Astrocyte of the spinal cord (primary cell): Measurements from ENCODE around the gene MTCL1.

Source experiments
- DNase-seq: peaks from one replicate; pipeline ENCODE4 v3.0.0; 2011; ENCODE audit warnings: low read depth, low spot score
- H3K4me3 ChIP-seq: 2 replicates; pipeline ENCODE4 v1.5.1; 2011; ENCODE audit warnings: low read depth, mild to moderate bottlenecking, low read length, moderate library complexity
- CTCF ChIP-seq: IDR thresholded peaks from 2 replicates; pipeline ENCODE4 v1.5.1; 2012; ENCODE audit warnings: low read depth, mild to moderate bottlenecking, low read length, inconsistent platforms
- in situ Hi-C: cut with HindIII; loops from 2 replicates; pipeline ENCODE4 v1.10.0; 2017; ENCODE audit warnings: low sequenced_read_pairs

MTCL1 gene

DNA sequence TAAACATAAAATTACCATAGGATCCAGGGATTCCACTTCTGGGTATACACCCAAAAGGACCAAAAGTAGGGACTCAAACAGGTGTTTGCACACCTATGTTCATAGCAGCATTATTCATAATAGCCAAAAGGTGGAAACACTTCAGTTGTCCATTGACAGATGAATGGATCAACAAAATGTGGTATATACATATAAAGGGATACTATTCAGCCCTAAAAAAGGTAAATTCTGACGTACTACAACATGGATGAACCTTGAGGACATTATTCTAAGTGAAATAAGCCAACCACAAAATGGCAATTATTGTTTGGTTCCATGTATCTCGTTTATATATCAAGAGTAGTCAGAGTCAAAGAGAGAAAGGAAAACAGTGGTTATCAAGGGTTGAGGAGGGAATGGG is 128.1 kb downstream of the MTCL1 start:
- in situ Hi-C loops = no loop called here

GRCh38 chr18:8834881-8835280 is 129.5 kb downstream of the MTCL1 start:
- DNase-seq = no peak
- in situ Hi-C loops = no loop called here
- no peak overlapping the region for H3K4me3 ChIP-seq
- no peak for TF ChIP-seq CTCF

More for the DNA sequence above, 128.1 kb downstream of the MTCL1 start:
- no peak for TF ChIP-seq CTCF
- no peak for DNase-seq
- H3K4me3 ChIP-seq = no peak overlapping the region

DNA sequence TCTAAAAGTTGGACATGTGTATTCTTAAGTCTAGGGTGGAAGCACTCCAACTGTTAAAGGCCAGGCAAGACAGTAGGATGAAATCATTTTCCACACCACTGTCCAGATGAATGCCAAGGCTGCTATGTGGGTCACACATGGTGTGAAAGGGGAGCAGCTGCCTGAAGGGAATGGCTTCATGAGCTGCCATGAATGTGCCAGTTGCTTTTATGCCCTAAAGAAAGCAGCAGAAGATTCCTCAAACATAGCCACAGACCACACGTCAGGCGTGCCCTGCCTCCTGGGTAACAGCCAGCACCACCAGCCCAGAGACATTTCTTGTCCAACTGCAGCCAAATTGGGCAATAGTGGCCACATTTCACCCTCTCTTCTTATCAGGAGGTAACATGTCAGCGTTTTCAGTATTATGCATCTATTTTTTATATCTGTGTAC is 130.2 kb downstream of the MTCL1 start:
- no peak for TF ChIP-seq CTCF
- in situ Hi-C loops = no loop called here
- H3K4me3 ChIP-seq = no peak overlapping the region
- DNase-seq = peak; percentile 43

- DNase-seq = no peak
- H3K4me3 ChIP-seq = no peak overlapping the region
- in situ Hi-C loops = no loop called here
- TF ChIP-seq CTCF = no peak
These were observed 133.9 kb downstream of the MTCL1 start for GRCh38 chr18:8839281-8839680.

GRCh38 chr18:8841781-8842485 is 136.6 kb downstream of the MTCL1 start:
- no peak for DNase-seq
- no peak for TF ChIP-seq CTCF
- no peak overlapping the region for H3K4me3 ChIP-seq
- in situ Hi-C loops = no loop called here

DNA sequence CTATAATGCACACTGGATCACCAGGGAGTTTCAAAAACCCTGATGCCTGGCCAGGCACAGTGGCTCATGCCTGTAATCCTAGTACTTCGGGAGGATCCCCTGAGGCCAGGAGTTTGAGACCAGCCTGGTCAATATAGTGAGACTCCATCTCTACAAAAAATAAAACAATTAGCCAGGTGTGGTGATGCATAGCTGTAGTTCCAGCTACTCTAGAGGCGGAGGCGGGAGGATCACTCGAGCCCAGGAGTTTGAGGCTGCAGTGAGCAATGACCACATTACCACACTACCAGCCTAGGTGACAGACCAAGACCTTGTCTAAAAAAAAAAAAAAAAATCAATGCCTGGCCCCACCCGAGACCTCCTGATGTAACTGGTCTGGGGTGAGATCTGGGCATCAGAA is 137.2 kb downstream of the MTCL1 start:
- no peak overlapping the region for H3K4me3 ChIP-seq
- DNase-seq = no peak
- TF ChIP-seq CTCF = no peak
- in situ Hi-C loops = no loop called here
